Mesenteric fat pad (tissue), 1 donor: ENCODE results near the gene APCDD1. TPM values are rescaled to one million over a fixed set of nuclear protein-coding genes. Genes with fewer than 3 reads are reported as not detected.

Source experiments
- DNase-seq: peaks from one replicate; pipeline ENCODE4 v3.0.0-alpha.2; 2020; ENCODE audit warnings: low spot score
- long read RNA-seq: library from polyadenylated mRNA; unstranded; transcript quantifications from one replicate; pipeline ENCODE4 v2.0.0, GENCODE V29; 2020
- total RNA-seq: library from RNA; stranded (reverse); fragmentation: NEBNext Ultra II Directional; extraction: Animal tissue kit (Norgen Biotek cat#: 25700); gene quantifications from one replicate; pipeline ENCODE4 v1.2.1, GENCODE V29; 2021
- donor health status: DM: yes; HTN: yes; CAD: no.

The APCDD1 gene
- 232 TPM for total RNA-seq
- long read RNA-seq, partial matches to known transcripts: 304 of 326 reads
- long read RNA-seq, other reads (novel, unspliced or antisense): 14 of 326 reads

DNA sequence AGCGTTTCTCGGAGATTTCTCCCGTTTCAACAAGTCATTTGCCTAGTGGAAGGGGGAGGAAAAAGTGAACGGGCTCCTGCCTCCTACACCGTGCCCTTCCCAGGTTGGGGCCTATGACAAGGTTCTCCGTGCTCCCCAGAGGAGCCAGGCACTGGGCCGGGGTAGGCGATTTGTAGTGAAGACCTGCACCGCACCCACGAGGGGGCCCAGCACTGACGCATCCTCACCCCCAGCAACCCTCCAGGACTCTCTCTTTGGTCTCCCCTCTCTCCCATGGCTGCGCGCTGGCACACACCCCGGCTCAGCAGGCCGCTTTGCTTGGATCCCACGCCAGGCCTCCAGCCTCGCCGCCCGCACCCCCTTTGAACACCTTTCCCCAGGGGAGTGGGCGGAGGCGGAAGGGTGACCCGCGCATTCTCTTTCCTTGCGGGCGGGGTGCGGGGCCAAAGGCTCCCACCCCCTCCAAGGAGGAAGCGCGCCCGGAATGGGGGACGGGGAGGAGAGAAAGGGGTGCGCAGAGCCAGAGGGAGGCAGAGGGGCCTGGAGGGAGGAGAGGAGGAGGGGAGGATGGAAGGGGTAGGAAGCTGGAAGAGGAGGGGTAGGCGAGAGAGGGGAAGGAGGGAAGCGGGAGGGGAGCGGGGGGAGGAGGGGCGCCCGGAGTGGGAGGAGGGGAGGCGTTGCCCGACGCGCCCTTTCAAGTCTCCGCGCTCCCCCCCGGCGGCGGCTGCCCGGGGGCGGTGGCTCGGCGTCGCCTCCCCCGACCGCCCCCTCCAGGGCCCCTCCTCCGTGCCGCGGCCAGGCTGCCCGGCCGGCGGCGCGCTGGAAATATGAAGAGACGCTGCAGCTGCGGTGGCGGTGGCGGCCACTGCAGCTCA lies at the start of gene APCDD1:
Gene APCDD1 (plus strand): TSS at position 830 of the 875 bp plus-strand sequence. CDS start 347 bp downstream, outside the sequence.
- no peak for DNase-seq

DNA sequence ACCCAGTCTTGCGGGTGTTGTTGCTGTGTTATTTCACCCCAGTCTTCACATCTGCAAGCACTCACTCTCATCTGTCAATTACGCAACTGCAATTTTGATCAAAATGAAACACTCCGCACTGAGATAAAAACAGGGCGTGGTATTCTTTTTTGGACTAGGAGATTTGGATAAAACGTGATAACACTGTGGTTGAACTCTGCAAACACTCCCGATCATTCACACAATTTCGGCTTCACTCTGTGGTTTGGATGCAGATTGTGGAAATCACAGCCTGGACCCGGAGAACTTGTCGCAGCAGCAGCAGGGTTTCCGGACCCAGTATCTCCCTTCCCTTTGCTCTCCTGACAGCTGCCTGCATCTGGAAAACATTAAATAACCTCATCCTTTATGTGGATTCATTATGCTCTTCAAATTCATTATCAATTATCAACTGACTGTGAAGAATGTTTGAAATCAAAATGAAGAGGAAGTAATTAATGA lies 49.4 kb upstream of the APCDD1 start:
- no peak for DNase-seq

DNA sequence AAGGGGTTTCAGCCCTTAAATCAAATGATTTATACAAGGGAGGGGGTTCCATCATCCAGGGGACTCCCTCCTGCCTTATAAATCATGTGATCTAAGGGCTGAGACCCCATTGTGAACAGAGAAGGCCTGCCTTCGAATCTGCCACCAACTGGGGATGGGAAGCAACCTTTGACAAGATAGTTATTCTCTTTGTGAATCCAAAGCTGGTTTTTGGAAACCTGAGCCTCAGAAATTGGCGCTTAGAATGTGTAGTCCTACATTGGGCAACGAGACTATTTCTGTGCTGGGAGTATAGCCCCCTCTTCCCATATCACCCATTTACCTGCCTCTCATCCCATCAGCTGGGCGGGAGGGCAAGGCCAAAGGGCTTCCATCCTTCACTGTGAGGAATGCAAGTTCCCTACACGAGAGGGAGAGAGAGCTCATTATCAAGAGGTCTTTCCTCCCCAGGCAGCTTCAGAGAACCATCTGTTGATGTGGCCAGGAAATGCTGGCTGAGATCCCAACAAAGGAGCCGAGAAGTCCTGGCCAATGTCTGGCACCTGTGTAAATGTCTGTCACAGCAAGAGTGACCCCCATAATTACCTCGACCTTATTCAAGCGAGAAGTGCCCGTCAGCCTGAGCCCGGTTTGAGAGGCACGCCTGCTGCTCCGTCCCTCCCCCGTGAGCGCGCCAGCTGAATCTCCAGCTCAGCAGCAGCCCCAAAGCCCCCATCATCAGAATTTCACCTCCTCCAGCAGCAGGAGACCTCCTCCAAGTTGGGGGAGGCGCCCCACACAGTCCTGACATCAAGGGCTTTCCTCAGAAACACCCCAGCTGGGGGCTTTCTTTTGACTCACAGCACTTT lies 48.4 kb upstream of the APCDD1 start:
- no peak for DNase-seq

DNA sequence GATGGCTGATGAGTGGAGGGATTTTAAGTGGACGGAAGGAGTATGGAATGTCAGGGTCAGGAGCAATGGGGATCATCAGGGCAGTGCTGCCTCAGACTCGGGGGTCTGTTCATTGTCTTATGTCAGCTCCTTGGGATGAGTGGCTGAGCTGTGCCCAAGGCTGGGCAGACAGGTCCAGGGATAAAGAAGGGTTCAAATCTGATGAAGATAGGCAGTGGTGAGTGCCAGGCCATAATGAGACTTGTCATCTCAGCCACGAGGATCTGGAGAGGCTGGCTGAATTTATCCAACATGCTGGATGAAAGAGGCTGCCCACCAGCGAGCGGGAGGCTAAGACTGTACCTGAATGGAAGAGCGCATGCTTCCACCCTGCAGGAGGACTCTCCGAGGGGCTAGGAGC lies 46.3 kb upstream of the APCDD1 start:
- DNase-seq: no peak

DNA sequence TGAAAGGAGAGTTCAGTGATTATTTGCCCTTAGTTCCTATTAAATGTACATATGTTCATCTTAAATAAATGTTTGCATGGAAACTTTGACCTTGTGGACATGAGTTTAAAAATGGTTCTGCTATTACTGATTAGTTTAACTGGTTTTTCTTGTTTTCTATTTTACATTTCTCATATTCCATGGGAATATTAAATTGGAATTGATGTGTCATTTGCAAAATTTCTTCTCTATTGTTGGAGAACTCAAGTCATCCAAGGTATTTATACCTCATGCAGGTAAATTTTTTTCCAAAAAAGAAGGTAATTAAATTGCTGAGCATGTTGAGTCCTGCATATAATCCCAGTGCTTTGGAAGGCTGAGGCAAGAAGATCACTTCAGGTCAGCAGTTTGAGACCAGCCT lies 45.4 kb upstream of the APCDD1 start:
- no peak for DNase-seq

DNA sequence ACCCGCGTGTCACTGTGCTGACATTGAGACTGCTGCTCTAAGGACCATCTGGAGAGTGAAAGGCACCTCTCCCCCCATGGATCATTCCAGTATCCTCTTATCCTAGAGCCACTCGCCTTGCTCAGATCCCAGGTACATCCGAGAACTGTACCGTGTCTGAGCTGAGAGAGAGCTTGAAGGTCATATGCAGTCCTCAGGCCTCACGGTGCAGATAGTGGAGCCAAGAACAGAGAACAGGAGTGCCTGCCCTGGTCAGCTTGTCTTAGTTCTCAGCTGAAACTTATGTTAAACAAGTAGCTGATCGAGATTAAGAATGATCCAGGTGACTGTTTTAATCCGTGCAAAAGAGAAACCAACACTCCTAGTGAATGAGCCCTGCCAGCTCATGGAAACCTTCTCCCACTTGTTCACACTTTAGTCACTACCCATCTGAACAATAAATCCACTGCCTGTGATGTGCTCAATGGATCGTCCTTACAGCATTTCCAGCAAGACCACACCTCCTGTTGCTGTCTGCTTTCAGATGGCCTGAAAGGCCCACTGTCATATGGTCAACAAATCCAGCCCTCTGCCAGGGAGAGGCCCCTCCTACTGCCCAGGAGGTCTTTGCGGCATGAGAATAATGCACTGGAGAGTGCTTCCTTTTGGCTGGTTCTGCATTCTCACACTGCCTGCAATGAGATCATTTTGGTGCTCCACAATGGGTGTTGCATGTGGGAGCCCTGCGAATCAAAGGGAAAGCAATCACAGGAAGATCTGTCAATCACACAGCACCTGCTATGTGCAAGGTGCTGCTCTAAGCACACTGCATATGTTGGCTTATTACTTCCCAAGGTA lies 43.7 kb upstream of the APCDD1 start:
- DNase-seq: no peak

DNA sequence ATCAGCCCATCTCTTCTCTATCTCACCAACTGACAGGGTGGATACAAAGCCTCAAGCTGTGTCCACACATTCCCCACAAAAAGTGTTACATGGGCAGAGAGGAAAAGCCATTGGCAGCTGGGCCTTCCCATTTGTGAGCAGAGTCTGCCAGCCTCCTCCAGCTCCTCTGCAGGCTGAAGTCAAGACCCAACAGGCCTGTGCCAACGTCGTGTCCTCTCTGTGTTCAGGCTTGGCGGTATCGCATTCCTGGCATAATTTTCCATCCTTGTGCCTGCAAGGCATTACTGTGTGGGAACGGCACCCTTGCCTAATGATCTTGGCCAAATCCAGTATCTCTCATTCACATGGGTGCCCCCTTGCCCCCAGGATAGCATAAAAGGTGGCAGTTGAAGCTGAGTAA lies 41.5 kb upstream of the APCDD1 start:
- no peak for DNase-seq

DNA sequence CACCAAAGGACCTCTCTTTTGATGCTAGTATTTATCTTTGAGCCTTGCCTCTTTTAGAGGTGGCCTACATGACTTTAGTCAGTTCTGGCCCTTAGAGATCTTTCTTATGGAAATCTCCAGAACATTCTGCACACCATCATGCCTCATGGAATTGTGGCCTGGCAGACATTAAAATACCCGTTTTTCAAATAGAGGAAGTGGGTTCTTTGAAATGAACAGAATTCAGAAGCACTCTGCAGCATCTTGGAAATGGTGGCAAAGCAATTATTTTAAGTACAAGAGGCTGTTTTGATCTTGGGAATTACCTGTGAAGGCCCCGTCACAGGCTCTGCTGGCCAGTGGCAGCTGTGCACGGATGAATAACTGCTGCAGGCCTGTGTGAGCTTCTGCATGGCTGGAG lies 40.7 kb upstream of the APCDD1 start:
- DNase-seq: no peak

DNA sequence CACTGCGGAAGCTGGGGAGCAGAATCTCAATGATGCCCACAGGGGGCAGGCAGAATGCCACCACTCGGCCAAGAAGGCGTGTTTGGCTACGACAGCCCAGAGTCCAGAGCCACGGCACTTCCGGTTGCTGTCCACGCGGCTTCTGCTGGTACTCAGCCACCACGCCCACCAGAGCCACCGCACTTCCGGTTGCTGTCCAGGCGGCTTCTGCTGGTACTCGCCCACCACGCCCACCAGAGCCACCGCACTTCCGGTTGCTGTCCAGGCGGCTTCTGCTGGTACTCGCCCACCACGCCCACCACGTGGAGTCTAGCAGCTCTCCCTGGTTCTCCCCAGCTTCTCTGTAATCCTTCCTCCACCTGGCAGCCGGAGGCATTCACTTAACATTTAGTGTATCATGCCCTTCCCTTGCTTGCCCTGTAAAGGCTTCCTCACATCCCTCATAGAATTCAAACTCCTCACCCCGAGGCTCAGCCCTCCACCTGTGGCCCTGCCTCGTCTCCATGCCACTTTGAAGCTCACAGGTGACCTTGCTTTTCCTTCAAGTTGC lies 40.1 kb upstream of the APCDD1 start:
- DNase-seq: no peak

DNA sequence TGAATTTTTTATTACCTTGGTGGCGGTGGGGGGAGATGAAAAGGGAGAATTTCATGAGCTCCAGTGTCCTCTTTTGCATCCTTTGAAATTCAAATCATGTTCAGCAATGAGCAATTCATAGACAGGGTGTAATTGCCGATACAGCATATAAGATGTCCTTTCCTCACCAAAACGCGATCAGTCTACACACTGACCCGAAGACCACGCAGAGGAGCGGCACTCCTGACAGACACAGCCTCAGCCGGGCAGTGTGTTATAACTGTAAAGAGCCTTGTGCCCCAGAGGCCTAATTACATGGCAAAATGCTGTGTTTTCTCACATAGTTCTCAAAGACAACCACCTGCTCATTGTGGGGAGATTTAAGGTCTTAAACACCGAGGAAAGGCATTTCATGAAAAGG lies 38.4 kb upstream of the APCDD1 start:
- no peak for DNase-seq

DNA sequence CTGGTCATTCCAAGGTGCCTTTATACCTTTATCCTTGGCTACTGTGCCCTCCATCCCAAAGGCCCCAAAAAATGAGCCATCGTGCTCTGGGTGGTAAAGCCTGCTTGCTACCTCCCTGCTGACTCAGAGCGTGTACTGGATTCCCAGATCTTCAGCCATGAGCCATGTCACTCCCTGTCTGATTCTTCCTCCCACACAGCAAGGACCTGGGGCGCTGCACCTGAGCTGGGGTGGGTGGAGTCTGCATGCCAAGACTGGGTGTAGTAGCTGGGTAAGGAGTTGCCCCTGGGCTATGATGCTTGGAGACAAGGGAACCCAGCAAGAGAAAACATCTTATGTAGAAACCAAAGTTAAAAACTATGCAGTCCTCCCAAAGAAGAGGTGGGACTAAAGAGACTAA lies 37.2 kb upstream of the APCDD1 start:
- no peak for DNase-seq

DNA sequence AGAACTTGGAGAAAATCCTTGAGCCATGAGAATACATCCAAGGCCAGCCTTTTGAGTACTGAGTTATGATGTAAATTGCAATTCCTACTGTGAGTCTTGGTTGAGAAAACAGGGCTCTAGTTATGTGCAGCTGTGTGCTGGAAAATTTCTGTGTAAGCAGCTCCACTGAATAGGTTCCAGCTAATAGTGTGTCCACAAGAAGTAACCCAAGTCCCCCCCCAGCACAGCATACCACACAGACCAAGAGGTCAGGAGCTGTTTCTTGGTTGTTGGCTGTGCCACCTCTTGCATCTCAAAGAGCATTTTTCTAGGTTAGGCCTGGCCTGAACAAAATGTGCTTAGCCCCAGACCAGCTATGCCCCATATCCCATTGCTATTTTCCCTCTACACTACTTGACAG lies 36.8 kb upstream of the APCDD1 start:
- no peak for DNase-seq

DNA sequence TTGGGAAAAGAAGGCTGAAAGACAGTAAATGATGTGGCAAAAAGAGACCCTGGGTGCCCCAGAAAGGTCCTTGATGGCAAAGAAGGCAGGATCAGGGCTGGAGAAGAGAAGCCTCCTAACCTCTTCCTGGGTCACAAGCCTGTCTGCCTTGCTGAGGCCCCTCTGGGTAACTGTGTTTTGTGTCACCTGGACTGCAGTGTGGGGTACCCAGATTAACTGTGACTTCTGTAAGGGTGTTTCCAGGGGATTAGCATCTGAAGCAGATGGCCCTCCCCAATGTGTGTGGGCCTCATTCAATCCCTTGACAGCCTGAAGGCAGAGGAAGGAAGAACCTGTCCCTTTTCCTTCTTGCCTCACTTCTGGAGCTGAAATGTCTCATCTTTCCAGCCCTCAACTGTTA lies 35.6 kb upstream of the APCDD1 start:
- DNase-seq: no peak

DNA sequence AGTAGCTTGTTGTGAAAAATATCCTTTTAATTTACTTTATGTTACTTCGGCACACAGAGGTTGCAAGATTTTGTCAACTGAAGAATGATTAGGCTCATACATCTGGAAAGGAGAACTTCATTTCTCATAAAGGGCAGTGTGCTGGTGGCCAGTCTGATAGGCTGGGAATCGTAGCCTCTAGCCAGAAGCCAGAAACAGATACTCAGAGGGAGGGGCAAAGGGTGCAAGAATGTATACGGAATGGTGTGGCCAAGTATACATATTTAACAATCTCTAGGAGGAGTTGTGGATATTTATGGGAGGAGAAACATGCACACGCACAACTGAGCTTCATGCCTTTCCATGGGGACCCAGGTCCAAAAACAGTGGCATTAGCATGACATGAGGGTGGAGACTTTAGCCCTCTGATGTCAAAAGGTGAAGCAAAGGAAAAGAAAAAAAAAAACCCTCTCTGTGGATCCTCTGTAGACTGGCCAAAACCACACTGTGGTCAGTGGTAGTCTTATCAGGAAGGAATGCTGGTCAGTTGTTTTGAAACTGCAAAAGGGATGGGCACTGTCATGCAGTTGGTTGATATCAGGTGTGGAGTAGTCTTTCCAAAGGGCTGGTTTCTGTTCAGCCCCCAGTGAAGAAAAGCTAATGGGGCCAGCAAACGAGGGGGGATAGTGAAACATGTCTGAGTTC lies 34.9 kb upstream of the APCDD1 start:
- DNase-seq: no peak

DNA sequence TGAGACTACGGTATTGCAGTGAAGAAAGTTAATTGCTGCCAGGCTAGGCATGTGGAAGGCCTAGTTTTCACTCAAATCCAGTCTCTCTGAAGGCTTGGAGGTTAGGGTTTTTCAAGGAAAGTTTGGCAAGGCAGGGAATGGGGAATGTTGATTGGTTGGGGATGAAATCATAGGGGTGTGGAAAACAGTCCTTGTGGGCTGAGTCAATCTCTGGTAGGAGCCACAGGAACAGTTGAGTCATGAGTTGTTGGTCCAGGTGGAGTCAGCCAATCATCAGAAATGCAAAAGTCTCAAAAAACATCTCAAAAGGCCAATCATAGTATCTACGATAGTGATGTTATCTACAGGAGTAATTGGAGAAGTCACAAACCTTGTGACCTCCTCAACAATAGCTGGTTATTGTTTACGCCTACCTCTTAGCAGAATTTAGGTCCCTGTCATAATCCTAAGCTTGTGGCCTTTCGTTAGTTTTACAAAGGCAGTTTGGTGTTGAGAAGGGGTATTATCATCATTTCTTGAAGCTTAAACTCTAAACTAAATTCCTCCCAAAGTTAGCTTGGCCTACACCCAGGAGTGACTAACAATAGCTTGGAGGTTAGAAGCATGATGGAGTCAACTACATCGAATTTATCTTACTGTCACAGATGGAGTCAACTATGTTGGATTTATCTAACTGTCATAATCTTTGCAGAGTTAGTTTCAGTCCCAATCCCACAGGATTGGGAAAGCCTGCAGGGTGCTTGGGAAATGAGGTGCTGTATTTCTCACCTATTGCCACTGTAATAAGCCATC lies 33.7 kb upstream of the APCDD1 start:
- DNase-seq: no peak

DNA sequence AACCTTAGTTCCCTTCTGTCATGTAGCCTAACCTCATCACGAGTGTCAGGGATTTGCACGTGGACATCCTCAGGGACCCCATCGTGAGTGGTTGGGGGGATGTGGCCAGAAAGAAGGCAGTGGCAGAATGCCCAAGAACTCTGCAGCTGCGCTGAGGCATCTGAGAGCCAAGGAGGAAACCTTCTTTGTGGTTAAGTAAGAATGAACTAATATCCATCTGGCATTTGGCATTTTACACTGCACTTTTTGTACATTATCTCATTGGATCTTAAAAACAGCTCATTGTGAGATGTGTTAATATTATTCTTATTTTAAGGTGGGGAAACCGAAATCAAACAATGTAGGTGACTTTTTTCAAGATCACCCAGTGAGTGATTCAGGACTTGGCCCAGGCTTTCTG lies 32.6 kb upstream of the APCDD1 start:
- DNase-seq: no peak

DNA sequence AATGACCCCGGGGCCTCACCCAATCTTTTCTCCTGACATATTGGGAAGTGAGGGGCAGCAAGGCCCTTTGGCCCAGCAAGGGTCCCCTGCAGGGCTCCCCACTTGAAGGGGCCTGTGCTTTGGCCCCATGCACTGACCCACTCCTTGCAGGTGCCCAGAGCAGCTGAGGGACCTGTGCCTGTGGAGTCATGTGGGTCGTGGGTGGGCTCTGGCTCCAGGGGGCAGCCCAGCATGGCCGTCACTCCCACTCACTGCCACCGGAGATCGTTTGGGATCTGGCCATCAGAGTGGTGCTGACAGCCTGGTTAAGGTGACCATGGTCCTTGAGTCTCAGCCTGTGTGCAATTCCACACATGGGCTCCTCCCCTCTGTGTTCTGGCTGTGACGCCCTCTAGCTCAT lies 31.7 kb upstream of the APCDD1 start:
- no peak for DNase-seq

DNA sequence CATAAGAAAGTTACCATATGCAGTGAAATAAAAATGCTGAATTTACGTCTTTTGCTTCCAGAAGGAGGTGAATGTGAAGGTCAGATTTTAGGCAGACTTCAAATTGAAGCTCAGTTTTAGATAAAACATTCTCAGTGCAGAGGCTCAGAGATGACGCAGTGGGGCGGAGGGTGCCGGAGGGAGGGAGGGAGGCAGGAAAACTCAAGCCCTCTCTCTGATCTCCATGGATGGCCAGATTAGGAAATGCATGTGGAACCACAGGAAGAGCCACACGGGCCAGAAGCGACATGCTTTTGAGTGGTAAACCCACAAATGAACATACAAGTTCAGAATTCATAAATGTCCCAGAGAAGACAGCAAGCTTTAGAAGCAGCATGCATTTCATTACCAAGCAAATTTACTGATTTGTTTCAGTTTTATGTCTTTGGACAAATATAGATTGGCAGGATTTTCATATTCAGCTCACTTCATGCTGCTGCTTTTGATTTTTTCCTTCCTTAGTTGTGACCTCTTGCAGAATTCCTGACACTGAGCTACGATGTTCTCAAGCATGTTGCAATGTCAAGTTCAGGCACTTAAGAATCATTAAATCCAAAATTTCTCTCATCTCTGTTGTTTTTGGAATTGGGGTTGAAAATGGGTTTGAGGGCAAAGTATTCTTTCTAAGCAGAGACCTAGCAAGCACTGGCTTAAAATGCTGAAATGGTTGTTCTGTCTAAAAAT lies 29.7 kb upstream of the APCDD1 start:
- DNase-seq: no peak

DNA sequence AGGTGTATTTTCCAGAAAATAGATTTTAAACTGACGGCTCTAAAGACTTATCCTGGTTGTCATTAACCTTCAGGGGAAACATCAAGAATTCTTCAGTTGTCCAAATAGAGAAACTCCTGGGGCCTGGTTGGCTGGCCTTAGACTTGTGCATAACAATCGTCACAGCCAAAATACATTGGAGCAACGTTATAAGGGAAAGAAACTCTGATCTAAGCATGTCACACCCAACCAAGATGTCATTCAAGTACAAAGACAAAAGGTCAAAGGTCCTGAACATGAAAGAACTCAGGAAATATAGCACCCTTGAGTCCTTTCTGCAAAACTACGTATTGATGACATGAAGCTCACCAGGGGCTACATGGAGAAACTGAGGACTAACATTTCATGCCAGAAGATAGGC lies 23.8 kb upstream of the APCDD1 start:
- no peak for DNase-seq
